ENCODE results near the gene MYLK. TPM values are rescaled to one million over a fixed set of nuclear protein-coding genes. Genes with fewer than 3 reads are reported as not detected.
"Not testable (repeated sequence)": the region's sequence is repeated elsewhere in the genome, so short reads cannot be mapped to it uniquely, and the experiment has no call there.

The MYLK gene
- total RNA-seq, 4 donors from 2014 or later: 420 to 1,252 (median 768) TPM

GRCh38 chr3:123706871-123707270 is 177.3 kb downstream of the MYLK start:
- TF ChIP-seq CTCF (IDR thresholded peaks at IDR 0.05) (no peak), POLR2A (IDR thresholded peaks at IDR 0.05) (no peak)
- intact Hi-C loops (cut with DNase I; ENCODE audit: low total_unique reads): no loop called here
- Histone ChIP-seq H3K4me3 (no peak overlapping the region), H3K9me3 (no peaks in the 10 kb centered on the region), H3K27ac (peak overlapping the region in 1 of 2 donors; percentile 90), H3K27me3 (no peaks in the 10 kb centered on the region), H3K4me1 (peaks cover 0 to 3% of the 10 kb centered on the region in 2 donors), H3K36me3 (no peaks in the 10 kb centered on the region)
- DNase-seq: no peak

GRCh38 chr3:123705488-123706285 is 178.4 kb downstream of the MYLK start:
- H3K4me3 ChIP-seq: no peak overlapping the region
- no peaks in the 10 kb centered on the region for H3K9me3 ChIP-seq
- peak overlapping the region; percentile 45 to 90 for H3K27ac ChIP-seq
- TF ChIP-seq CTCF (IDR thresholded peaks at IDR 0.05) (no peak), POLR2A (IDR thresholded peaks at IDR 0.05) (no peak)
- H3K27me3 ChIP-seq: no peaks in the 10 kb centered on the region
- DNase-seq: peak in 1 of 2 donors; percentile 24
- peaks cover 0 to 3% of the 10 kb centered on the region in 2 donors for H3K4me1 ChIP-seq
- intact Hi-C loops (cut with DNase I; ENCODE audit: low total_unique reads): no loop called here
- no peaks in the 10 kb centered on the region for H3K36me3 ChIP-seq

GRCh38 chr3:123703663-123704062 is 180.5 kb downstream of the MYLK start:
- DNase-seq, H3K36me3 ChIP-seq, H3K27me3 ChIP-seq, H3K9me3 ChIP-seq, H3K4me3 ChIP-seq, H3K4me1 ChIP-seq: not testable (repeated sequence)
- intact Hi-C loops (cut with DNase I; ENCODE audit: low total_unique reads): loop anchor here (5.0 kb wide), 1 partner anchor 51 kb away; no protein-coding TSS in a partner anchor
- H3K27ac ChIP-seq: peak overlapping the region; percentile 7 to 90

- TF ChIP-seq POLR2A (IDR thresholded peaks at IDR 0.05): no peak
- TF ChIP-seq CTCF (IDR thresholded peaks at IDR 0.05): no peak
- H3K27ac ChIP-seq: peak overlapping the region; percentile 90 to 96
- H3K4me1 ChIP-seq: peaks cover 0 to 3% of the 10 kb centered on the region in 2 donors
- H3K4me3 ChIP-seq: no peak overlapping the region
- H3K36me3 ChIP-seq: no peaks in the 10 kb centered on the region
- peak in 1 of 2 donors; percentile 19 for DNase-seq
- H3K9me3 ChIP-seq: no peaks in the 10 kb centered on the region
- no peaks in the 10 kb centered on the region for H3K27me3 ChIP-seq
- intact Hi-C loops (cut with DNase I; ENCODE audit: low total_unique reads): loop anchor here (5.0 kb wide), 1 partner anchor 50 kb away; no protein-coding TSS in a partner anchor
Measured at GRCh38 chr3:123702720-123703119, 181.4 kb downstream of the MYLK start.

- Histone ChIP-seq H3K4me3 (peak overlapping the region; percentile 58 to 78), H3K27ac (peak overlapping the region; percentile 90 to 96)
- not testable (repeated sequence) for H3K9me3 ChIP-seq, H3K36me3 ChIP-seq, H3K27me3 ChIP-seq, H3K4me1 ChIP-seq
- DNase-seq: peak; percentile 79 to 88
- TF ChIP-seq CTCF (IDR thresholded peaks at IDR 0.05): peak; percentile 61 to 81 (median 70)
- intact Hi-C loops (cut with DNase I; ENCODE audit: low total_unique reads): loop anchor here (5.0 kb wide), 1 partner anchor 50 kb away; no protein-coding TSS in a partner anchor
Measured at GRCh38 chr3:123702057-123702456, 182.1 kb downstream of the MYLK start.
